Transverse colon (tissue), 4 donors: Measurements from ENCODE around the gene CRYBA4. TPM values are rescaled to one million over a fixed set of nuclear protein-coding genes. Genes with fewer than 3 reads are reported as not detected.

Experiments used
- DNase-seq: peaks from one replicate; pipeline ENCODE4 v3.0.0-alpha.2; 2019
- H3K27ac ChIP-seq, 4 donors: fragments of 200-600 bp; sonication (generic); 2 replicates each; pipeline ENCODE4 v1.5.1; 2016 to 2018; ENCODE audit warnings: inconsistent platforms in 4 of 4
- H3K27me3 ChIP-seq: fragments of 200-600 bp; sonication (generic); 2 replicates; pipeline ENCODE4 v1.5.1; 2017; ENCODE audit warnings: inconsistent platforms
- H3K36me3 ChIP-seq, 4 donors: fragments of 200-600 bp; sonication (generic); 2 replicates each; pipeline ENCODE4 v1.5.1; 2017 to 2019; ENCODE audit warnings: inconsistent platforms in 4 of 4
- H3K4me1 ChIP-seq, 4 donors: fragments of 200-600 bp; sonication (generic); 2 replicates each; pipeline ENCODE4 v1.5.1; 2017 to 2020; ENCODE audit warnings: inconsistent platforms in 4 of 4
- H3K4me3 ChIP-seq, 4 donors: fragments of 200-600 bp; sonication (generic); 1 replicate in 1 of 4; 2 replicates in 3 of 4; pipeline versions ENCODE4 v1.5.1 to v1.6.1; 2017 to 2019; ENCODE audit warnings: inconsistent platforms in 4 of 4
- H3K9me3 ChIP-seq, 2 donors: fragments of 200-600 bp; sonication (generic); 2 replicates each; pipeline ENCODE4 v1.5.1; 2017 to 2019; ENCODE audit warnings: inconsistent platforms in 2 of 2
- CTCF ChIP-seq, 5 experiments: fragments of 200-600 bp in 3 of 5; fragments of 450-650 bp in 2 of 5; sonication (generic) in 3 of 5; IDR thresholded peaks; 1 replicate in 2 of 5; 2 replicates in 3 of 5; pipeline ENCODE4 v1.5.1; 2016 to 2017; ENCODE audit warnings: antibody characterized with exemption in 5 of 5, inconsistent platforms in 3 of 5, mild to moderate bottlenecking in 2 of 5, moderate library complexity in 1 of 5
- EP300 ChIP-seq: sonication (generic); formaldehyde crosslinking; IDR thresholded peaks from one replicate; pipeline ENCODE4 v1.6.1; 2017; ENCODE audit warnings: antibody characterized with exemption, low read depth
- POLR2A ChIP-seq: fragments of 450-650 bp; IDR thresholded peaks from one replicate; pipeline ENCODE4 v1.6.1; 2016; ENCODE audit warnings: antibody characterized with exemption, mild to moderate bottlenecking, moderate library complexity
- POLR2AphosphoS5 ChIP-seq, 3 donors: sonication (generic); formaldehyde crosslinking; IDR thresholded peaks; one replicate each; pipeline ENCODE4 v1.6.1; 2016; ENCODE audit warnings: antibody characterized with exemption in 3 of 3
- WGBS, 2 donors: methylation state at CpG; one replicate each; pipeline ENCODE4 v1.1.5; 2018; ENCODE audit warnings: low coverage in 1 of 2; 5-methylcytosine and 5-hydroxymethylcytosine counted together
- in situ Hi-C, 4 donors: fragments of 200-750 bp; cut with MboI; loops; one replicate each; pipeline versions ENCODE4 v1.15.0 to v1.15.1; 2017; ENCODE audit warnings: low sequenced_read_pairs in 3 of 4, low pct_ligation_motif_present in 1 of 4, low pct_unique_long_range_greater_than_20kb in 1 of 4
- intact Hi-C: fragments of 100-400 bp; cut with DNase I; formaldehyde crosslinking; loops from one replicate; pipeline ENCODE4 v1.15.1; 2023; ENCODE audit warnings: low total_unique reads
- total RNA-seq, 4 donors: library from RNA; depleted of rRNA; stranded (reverse); fragments of >200 nt; gene quantifications; one replicate each; pipeline ENCODE4 v1.1.0, GENCODE V29; 2016

The CRYBA4 gene
- total RNA-seq, 4 donors from 2014 or later, result not detected

GRCh38 chr22:26648528-26649388 is 27.0 kb downstream of the CRYBA4 start:
- no peak for DNase-seq
- Histone ChIP-seq H3K27me3 (peaks cover 45% of the 10 kb centered on the region), H3K27ac (no peak overlapping the region), H3K36me3 (no peaks in the 10 kb centered on the region), H3K4me3 (no peak overlapping the region), H3K4me1 (peaks cover 0 to 12% (median 9%) of the 10 kb centered on the region in 4 donors), H3K9me3 (no peaks in the 10 kb centered on the region)
- intact Hi-C loops, result no loop called here
- WGBS, 2 donors, result 70 to 75% methylated on average over 5 to 6 of the region's 6 CpGs
- in situ Hi-C loops, result no loop called here
- TF ChIP-seq CTCF (IDR thresholded peaks at IDR 0.05) (no peak), POLR2AphosphoS5 (IDR thresholded peaks at IDR 0.05) (no peak), EP300 (no peak), POLR2A (no peak)

- no peak overlapping the region for H3K4me3 ChIP-seq
- no peak for TF ChIP-seq POLR2AphosphoS5 (IDR thresholded peaks at IDR 0.05)
- no peak for TF ChIP-seq EP300
- no peak for TF ChIP-seq CTCF (IDR thresholded peaks at IDR 0.05)
- no peak for TF ChIP-seq POLR2A
- in situ Hi-C loops (no loop called here), intact Hi-C loops (no loop called here)
- H3K36me3 ChIP-seq, result no peaks in the 10 kb centered on the region
- no peaks in the 10 kb centered on the region for H3K9me3 ChIP-seq
- 76 to 81% methylated on average over 3 to 6 of the region's 6 CpGs for WGBS, 2 donors
- H3K4me1 ChIP-seq, result no peaks in the 10 kb centered on the region
- H3K27ac ChIP-seq, result no peak overlapping the region
- no peak for DNase-seq
- peaks cover 55% of the 10 kb centered on the region for H3K27me3 ChIP-seq
Observed at GRCh38 chr22:26650722-26651421, 29.1 kb downstream of the CRYBA4 start.

GRCh38 chr22:26651815-26652214 is 30.1 kb downstream of the CRYBA4 start:
- Histone ChIP-seq H3K36me3 (no peaks in the 10 kb centered on the region), H3K9me3 (no peaks in the 10 kb centered on the region), H3K27ac (no peak overlapping the region), H3K4me1 (peaks cover 0 to 2% (median under 1%) of the 10 kb centered on the region in 4 donors), H3K27me3 (peaks cover 61% of the 10 kb centered on the region), H3K4me3 (no peak overlapping the region)
- in situ Hi-C loops (no loop called here), intact Hi-C loops (no loop called here)
- DNase-seq, result no peak
- TF ChIP-seq CTCF (IDR thresholded peaks at IDR 0.05) (no peak), EP300 (no peak), POLR2A (no peak), POLR2AphosphoS5 (IDR thresholded peaks at IDR 0.05) (no peak)
- 68 to 76% methylated on average over 10 of the region's 10 CpGs for WGBS, 2 donors
